K562 (cell line): Measurements from ENCODE around the gene RAD50.

Experiments used
- EZH2 ChIP-seq: IDR thresholded peaks from 2 replicates; pipeline ENCODE4 v1.6.1; 2012; ENCODE audit warnings: low read depth, mild to moderate bottlenecking, inconsistent platforms, low read length, borderline replicate concordance
- HLTF ChIP-seq: fragments of 450-650 bp; IDR thresholded peaks from 2 replicates; pipeline ENCODE4 v1.6.1; 2016
- PRPF4 ChIP-seq: fragments of 200-400 bp; formaldehyde crosslinking; IDR thresholded peaks from one replicate; pipeline ENCODE4 v1.6.1; 2017; ENCODE audit warnings: low read length, low read depth, mild to moderate bottlenecking; ENCODE audit not compliant: insufficient read depth, poor library complexity, severe bottlenecking
- SREBF1 ChIP-seq: fragments of 150-350 bp; IDR thresholded peaks from 2 replicates; pipeline ENCODE4 v1.6.1; 2014; ENCODE audit warnings: antibody characterized with exemption, low read depth, low read length, borderline replicate concordance
- SREBF2 ChIP-seq: sonication (generic); formaldehyde crosslinking; IDR thresholded peaks from 2 replicates; pipeline ENCODE4 v1.4.0; 2020; ENCODE audit warnings: mild to moderate bottlenecking, missing genetic modification reagents
- TEAD2 ChIP-seq: fragments of 450-650 bp; IDR thresholded peaks from 2 replicates; pipeline ENCODE4 v1.6.1; 2016; ENCODE audit warnings: missing genetic modification characterization, control low read depth, missing compliant biosample characterization
- ZBTB8A ChIP-seq: fragments of 450-650 bp; IDR thresholded peaks from 2 replicates; pipeline ENCODE4 v1.6.1; 2018; ENCODE audit warnings: mild to moderate bottlenecking, moderate library complexity; ENCODE audit not compliant: partially characterized antibody
- TF ChIP-seq, protein P1 (sequence below): fragments of 450-650 bp; IDR thresholded peaks from 2 replicates; pipeline ENCODE4 v1.6.1; 2016
- TF ChIP-seq, protein P2 (sequence below): sonication (generic); formaldehyde crosslinking; IDR thresholded peaks from 2 replicates; pipeline ENCODE4 v1.8.1; 2022; ENCODE audit warnings: missing genetic modification reagents
- TF ChIP-seq, protein P3 (sequence below), 3 experiments: IDR thresholded peaks in 2 of 3; conservative IDR thresholded peaks in 1 of 3; 2 replicates each; pipeline ENCODE4 v1.5.1; 2011 to 2012; ENCODE audit warnings: low read length in 3 of 3, mild to moderate bottlenecking in 3 of 3, control low read depth in 2 of 3, improper control_type of control experiment in 1 of 3, inconsistent platforms in 1 of 3, low read depth in 1 of 3, mixed read lengths in 1 of 3, moderate library complexity in 1 of 3; ENCODE audit not compliant: insufficient read depth in 2 of 3
- TF ChIP-seq, protein P4 (sequence below): fragments of 450-650 bp; IDR thresholded peaks from 2 replicates; pipeline ENCODE4 v1.6.1; 2016; ENCODE audit warnings: low read depth
- TF ChIP-seq, protein P5 (sequence below): fragments of 250-450 bp; sonication (Bioruptor Pico); IDR thresholded peaks from 2 replicates; pipeline ENCODE4 v1.4.0; 2020; ENCODE audit warnings: mild to moderate bottlenecking, moderate library complexity

DNA sequence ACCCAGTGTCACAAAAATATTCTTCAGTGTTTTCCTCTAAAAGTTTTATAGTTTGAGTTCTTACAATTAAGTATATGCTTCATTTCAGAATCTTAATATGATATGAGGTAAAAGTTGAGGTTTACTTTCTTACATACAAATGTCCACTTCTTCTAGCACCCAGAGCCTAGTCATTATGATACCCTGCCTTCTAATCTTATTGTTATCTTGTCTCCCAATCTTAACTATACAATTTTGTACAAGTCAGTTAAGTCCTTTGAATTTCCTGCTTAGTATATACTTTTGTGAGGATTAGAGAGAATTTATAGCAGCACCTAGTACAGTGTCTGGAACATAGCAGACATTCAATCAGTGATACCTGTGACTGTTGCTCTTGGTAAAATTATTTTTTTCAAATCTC lies 29.3 kb downstream of the RAD50 start:
- TF ChIP-seq SREBF1 (no peak), ZBTB8A (no peak), TEAD2 (no peak), PRPF4 (no peak), SREBF2 (CRISPR knock-in tag) (no peak), EZH2 (no peak), HLTF (no peak)
- TF ChIP-seq, protein P1, sequence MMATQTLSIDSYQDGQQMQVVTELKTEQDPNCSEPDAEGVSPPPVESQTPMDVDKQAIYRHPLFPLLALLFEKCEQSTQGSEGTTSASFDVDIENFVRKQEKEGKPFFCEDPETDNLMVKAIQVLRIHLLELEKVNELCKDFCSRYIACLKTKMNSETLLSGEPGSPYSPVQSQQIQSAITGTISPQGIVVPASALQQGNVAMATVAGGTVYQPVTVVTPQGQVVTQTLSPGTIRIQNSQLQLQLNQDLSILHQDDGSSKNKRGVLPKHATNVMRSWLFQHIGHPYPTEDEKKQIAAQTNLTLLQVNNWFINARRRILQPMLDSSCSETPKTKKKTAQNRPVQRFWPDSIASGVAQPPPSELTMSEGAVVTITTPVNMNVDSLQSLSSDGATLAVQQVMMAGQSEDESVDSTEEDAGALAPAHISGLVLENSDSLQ: no peak
- TF ChIP-seq, protein P2, sequence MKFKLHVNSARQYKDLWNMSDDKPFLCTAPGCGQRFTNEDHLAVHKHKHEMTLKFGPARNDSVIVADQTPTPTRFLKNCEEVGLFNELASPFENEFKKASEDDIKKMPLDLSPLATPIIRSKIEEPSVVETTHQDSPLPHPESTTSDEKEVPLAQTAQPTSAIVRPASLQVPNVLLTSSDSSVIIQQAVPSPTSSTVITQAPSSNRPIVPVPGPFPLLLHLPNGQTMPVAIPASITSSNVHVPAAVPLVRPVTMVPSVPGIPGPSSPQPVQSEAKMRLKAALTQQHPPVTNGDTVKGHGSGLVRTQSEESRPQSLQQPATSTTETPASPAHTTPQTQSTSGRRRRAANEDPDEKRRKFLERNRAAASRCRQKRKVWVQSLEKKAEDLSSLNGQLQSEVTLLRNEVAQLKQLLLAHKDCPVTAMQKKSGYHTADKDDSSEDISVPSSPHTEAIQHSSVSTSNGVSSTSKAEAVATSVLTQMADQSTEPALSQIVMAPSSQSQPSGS (CRISPR knock-in tag): no peak
- TF ChIP-seq, protein P3, sequence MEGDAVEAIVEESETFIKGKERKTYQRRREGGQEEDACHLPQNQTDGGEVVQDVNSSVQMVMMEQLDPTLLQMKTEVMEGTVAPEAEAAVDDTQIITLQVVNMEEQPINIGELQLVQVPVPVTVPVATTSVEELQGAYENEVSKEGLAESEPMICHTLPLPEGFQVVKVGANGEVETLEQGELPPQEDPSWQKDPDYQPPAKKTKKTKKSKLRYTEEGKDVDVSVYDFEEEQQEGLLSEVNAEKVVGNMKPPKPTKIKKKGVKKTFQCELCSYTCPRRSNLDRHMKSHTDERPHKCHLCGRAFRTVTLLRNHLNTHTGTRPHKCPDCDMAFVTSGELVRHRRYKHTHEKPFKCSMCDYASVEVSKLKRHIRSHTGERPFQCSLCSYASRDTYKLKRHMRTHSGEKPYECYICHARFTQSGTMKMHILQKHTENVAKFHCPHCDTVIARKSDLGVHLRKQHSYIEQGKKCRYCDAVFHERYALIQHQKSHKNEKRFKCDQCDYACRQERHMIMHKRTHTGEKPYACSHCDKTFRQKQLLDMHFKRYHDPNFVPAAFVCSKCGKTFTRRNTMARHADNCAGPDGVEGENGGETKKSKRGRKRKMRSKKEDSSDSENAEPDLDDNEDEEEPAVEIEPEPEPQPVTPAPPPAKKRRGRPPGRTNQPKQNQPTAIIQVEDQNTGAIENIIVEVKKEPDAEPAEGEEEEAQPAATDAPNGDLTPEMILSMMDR (IDR thresholded peaks at IDR 0.05 in 2 of 3, conservative IDR thresholded peaks at IDR 0.05 in 1 of 3; ENCODE audit: insufficient read depth in 2 of 3, low read depth in 1 of 3, low read length in 3 of 3): no peak
- TF ChIP-seq, protein P4, sequence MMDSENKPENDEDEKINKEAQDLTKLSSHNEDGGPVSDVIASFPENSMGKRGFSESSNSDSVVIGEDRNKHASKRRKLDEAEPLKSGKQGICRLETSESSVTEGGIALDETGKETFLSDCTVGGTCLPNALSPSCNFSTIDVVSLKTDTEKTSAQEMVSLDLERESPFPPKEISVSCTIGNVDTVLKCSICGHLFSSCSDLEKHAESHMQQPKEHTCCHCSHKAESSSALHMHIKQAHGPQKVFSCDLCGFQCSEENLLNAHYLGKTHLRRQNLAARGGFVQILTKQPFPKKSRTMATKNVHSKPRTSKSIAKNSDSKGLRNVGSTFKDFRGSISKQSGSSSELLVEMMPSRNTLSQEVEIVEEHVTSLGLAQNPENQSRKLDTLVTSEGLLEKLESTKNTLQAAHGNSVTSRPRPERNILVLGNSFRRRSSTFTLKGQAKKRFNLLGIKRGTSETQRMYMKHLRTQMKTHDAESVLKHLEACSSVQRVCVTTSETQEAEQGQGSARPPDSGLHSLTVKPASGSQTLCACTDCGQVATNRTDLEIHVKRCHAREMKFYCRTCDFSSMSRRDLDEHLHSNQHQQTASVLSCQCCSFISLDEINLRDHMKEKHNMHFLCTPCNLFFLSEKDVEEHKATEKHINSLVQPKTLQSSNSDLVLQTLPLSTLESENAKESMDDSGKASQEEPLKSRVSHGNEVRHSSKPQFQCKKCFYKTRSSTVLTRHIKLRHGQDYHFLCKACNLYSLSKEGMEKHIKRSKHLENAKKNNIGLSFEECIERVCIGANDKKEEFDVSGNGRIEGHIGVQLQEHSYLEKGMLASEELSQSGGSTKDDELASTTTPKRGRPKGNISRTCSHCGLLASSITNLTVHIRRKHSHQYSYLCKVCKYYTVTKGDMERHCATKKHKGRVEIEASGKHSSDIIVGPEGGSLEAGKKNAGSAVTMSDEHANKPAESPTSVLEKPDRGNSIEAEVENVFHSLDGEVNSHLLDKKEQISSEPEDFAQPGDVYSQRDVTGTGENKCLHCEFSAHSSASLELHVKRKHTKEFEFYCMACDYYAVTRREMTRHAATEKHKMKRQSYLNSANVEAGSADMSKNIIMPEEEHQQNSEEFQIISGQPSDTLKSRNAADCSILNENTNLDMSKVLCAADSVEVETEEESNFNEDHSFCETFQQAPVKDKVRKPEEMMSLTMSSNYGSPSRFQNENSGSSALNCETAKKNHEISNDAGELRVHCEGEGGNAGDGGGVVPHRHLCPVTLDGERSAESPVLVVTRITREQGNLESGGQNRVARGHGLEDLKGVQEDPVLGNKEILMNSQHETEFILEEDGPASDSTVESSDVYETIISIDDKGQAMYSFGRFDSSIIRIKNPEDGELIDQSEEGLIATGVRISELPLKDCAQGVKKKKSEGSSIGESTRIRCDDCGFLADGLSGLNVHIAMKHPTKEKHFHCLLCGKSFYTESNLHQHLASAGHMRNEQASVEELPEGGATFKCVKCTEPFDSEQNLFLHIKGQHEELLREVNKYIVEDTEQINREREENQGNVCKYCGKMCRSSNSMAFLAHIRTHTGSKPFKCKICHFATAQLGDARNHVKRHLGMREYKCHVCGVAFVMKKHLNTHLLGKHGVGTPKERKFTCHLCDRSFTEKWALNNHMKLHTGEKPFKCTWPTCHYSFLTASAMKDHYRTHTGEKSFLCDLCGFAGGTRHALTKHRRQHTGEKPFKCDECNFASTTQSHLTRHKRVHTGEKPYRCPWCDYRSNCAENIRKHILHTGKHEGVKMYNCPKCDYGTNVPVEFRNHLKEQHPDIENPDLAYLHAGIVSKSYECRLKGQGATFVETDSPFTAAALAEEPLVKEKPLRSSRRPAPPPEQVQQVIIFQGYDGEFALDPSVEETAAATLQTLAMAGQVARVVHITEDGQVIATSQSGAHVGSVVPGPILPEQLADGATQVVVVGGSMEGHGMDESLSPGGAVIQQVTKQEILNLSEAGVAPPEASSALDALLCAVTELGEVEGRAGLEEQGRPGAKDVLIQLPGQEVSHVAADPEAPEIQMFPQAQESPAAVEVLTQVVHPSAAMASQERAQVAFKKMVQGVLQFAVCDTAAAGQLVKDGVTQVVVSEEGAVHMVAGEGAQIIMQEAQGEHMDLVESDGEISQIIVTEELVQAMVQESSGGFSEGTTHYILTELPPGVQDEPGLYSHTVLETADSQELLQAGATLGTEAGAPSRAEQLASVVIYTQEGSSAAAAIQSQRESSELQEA: no peak
- TF ChIP-seq, protein P5, sequence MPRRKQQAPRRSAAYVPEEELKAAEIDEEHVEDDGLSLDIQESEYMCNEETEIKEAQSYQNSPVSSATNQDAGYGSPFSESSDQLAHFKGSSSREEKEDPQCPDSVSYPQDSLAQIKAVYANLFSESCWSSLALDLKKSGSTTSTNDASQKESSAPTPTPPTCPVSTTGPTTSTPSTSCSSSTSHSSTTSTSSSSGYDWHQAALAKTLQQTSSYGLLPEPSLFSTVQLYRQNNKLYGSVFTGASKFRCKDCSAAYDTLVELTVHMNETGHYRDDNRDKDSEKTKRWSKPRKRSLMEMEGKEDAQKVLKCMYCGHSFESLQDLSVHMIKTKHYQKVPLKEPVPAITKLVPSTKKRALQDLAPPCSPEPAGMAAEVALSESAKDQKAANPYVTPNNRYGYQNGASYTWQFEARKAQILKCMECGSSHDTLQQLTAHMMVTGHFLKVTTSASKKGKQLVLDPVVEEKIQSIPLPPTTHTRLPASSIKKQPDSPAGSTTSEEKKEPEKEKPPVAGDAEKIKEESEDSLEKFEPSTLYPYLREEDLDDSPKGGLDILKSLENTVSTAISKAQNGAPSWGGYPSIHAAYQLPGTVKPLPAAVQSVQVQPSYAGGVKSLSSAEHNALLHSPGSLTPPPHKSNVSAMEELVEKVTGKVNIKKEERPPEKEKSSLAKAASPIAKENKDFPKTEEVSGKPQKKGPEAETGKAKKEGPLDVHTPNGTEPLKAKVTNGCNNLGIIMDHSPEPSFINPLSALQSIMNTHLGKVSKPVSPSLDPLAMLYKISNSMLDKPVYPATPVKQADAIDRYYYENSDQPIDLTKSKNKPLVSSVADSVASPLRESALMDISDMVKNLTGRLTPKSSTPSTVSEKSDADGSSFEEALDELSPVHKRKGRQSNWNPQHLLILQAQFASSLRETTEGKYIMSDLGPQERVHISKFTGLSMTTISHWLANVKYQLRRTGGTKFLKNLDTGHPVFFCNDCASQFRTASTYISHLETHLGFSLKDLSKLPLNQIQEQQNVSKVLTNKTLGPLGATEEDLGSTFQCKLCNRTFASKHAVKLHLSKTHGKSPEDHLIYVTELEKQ (CRISPR knock-in tag): no peak
